Activated CD4-positive, alpha-beta T cell treated with anti-CD3 and anti-CD28 coated beads, Interleukin-2, amount 50 U/mL, for 4 hours (primary cell): ENCODE results near the gene AHRR.
"Not testable (repeated sequence)": the region's sequence is repeated elsewhere in the genome, so short reads cannot be mapped to it uniquely, and the experiment has no call there.

ENCODE experiments used
- DNase-seq, 2 experiments: peaks; one replicate each; pipeline ENCODE4 v3.0.0-alpha.2; 2020

AHRR gene

GRCh38 chr5:380701-381309, 59.3 kb downstream of the AHRR start:
- no peak for DNase-seq

GRCh38 chr5:383066-383465, 61.6 kb downstream of the AHRR start:
- DNase-seq: no peak

GRCh38 chr5:383621-384020, 62.1 kb downstream of the AHRR start:
- DNase-seq: no peak

GRCh38 chr5:384576-384975, 63.1 kb downstream of the AHRR start:
- DNase-seq: not testable (repeated sequence)

DNA sequence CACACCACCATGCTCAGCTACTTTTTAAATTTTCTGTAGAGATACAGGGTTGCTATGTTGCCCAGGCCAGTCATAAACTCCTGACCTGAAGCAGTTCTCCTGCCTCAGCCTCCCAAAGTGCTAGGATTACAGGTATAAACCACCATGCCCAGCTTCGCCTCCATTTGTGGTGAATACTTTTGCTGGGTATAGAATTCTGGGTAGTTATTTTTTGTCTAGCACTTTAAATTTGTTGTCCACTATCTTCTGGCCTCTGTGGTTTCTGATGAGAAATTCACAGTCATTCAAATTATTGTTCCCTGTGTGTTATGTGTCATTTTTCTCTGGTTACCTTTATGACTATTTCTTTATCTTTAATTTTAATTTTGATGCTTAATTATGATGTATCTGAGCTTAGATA, 63.8 kb downstream of the AHRR start:
- DNase-seq: no peak

DNA sequence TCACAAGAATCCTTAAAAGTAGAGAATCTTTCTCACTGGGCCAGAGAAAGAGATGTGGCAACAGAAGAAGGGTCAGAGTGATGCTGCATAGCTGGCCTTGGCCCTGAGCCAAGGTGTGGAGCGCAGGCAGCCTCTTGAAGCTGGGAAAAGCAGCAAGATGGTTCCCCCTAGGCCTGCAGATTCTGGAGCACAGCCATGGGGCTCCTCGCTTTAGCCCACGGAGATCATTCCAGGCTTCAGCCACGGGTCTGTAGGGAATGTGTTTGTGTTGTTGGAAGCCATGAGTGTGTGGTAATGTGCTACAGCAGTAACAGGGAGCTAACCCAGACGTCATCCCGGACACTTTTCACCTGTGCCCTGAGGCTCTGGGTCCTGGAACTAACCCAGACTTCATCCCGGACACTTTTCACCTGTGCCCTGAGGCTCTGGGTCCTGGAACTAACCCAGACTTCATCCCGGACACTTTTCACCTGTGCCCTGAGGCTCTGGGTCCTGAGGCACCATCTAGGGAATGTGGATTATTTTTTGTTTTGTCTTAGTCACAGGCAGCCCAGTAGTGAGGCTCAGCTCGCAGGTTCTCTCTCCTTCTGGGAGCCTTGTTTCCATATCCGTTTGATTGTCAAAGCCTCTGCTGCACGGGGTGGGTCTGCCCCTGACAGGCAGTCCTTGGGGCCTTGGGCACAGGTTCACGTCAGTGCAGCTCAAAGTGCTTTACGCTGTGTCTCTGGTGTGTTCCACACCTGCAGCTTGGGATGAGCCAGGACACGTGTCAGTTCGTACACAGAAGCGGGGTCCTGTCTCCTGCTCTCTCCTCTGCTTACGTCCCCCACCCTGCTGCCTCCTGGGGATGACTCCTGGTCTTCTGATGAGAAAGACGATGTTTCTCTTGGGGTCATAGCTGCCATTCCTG, 65.2 kb downstream of the AHRR start:
- no peak for DNase-seq

DNA sequence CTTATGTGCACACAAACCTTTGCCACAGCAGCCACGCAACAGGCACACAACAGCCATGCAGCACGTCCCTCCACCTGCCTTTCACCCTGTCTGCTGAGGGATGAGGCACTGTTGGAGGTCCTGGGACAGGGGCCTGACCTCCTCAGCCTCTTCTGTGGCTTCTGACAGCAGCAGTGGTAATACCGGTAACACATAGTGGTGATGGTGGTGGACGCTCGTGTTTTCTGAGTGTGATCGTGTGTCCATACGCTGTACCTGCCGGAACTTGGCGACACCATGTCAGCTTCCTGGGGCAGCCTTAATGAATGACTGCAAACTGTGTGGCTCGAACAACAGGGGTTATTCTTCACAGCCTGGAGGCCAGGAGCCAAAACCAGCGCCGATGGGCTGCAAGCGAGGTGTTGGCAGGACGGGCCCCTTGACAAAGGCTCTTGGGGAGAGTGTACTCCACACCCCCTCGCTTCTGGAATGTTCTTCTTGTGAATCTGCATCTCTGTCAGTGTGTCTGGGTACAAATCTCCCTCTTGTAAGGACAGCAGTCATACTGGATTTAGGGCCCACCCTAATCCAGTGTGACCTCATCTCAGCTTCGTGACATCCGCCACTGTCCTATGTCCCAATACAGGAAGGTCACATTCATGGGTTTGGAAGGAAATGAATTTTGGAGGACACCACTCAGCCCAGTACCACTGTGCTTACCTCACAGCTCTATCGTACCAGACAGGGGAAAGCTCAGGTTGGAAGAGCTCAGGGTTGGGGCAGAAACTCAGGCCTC, 66.2 kb downstream of the AHRR start:
- DNase-seq: no peak

DNA sequence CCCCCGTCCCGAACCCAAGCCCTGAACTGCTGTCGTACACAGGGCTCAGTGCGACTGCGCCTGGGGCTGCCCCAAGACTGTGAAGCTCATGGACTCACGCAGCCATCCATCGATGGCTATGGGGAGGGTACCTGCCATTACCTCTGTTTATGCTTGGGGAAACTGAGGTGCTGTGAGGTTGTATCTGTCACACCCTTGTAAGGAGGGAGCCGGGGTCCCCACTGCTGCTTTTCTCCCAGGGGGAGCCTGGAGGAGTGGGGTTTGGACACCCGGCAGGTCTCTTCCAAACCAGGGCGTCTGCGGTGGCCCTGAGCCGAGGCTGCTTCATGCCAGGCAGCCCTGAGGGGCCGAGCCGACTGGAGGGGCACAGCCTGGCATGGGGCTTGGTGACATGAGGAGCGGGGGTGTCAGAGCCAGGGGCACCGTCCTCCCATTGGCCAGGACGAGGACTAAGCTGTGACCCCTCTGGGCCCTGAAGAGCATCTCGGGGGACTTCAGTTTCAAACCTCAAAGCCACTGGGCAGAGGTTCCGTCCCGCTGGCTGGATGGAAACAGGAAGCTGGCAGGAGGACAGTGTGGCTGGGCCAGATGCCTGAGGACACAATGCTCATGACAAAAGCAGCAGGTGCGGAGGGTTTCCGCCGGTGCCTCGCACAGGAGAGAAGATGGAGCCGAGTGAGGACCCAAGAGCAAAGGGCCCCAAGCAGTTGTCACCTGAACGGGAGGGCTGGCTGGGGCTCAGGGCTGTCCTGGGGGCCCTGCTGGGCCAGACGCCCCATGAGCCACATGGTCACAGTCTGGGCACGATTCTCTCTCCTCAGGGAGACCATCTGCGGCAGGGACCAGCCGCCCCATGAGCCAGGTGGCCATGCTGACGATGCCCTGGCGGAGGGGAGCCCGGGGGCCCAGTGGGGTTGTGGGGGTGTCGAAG, 67.0 kb downstream of the AHRR start:
- no peak for DNase-seq

DNA sequence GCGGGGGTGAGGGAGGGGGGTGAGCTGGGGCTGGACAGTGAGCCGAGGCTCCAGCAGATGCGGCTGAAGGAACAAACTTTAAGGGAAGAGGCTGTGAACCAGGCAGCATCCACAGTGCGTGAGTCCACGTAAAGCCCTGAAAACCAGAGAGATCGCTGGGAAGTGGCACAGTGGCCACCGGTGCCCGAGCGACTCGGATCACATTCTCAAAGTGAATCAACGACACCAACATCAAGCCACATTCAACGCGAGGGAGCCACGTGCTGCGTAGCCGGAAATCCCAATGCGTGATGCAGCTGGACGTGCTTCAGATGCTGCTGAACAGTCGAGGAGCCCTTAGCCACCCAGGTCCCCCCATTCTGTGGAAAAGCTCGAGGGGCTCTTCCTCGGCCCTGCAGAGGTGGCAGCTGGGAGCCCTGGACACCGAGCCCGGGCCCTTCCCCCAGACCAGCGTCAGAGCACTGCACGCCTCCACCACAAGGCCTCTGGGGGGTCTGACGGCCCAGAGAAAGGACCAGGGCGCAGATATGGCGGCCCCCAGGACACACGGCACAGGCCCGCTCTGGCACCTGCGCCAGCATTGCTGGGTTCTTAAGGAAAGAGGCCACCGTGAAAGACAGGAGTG, 67.8 kb downstream of the AHRR start:
- no peak for DNase-seq

DNA sequence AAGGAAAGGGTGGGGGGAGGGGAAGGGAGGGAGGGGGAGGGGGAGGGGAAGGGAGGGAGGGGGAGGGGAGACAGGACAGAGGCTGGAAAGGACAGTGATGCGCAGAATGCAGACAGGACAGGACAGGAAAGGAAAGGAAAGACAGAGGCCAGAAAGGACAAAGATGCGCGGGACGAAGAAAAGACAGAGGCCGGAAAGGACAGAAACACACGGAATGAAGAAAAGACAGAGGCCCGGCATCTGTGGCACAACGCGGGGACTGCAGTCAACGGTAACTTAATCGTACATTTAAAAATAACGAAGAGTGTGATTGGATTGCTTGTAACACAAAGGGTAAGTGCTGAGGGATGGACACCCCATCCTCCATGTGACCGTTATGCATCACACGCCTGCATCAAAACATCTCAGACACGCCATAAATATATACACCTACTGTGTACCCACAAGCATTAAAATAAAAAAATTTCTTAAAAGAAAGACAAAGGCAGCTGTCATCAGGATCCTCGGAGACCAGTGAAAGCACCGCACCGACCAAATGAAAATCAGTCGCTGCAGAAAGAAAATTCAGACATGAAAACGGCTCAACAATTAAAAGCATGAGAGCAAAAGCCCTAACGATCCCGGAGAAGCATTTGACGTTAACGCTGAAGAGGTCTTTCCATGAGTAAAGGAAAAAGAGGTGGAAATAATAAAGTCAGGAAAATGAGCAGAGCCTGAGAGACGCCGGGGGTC, 68.5 kb downstream of the AHRR start:
- no peak for DNase-seq

GRCh38 chr5:390623-391491, 69.3 kb downstream of the AHRR start:
- no peak for DNase-seq

- DNase-seq: peak; percentile 58 to 69
Measured at GRCh38 chr5:392431-392988, 71.0 kb downstream of the AHRR start.

- no peak for DNase-seq
Measured at GRCh38 chr5:393846-394275, 72.3 kb downstream of the AHRR start.

DNA sequence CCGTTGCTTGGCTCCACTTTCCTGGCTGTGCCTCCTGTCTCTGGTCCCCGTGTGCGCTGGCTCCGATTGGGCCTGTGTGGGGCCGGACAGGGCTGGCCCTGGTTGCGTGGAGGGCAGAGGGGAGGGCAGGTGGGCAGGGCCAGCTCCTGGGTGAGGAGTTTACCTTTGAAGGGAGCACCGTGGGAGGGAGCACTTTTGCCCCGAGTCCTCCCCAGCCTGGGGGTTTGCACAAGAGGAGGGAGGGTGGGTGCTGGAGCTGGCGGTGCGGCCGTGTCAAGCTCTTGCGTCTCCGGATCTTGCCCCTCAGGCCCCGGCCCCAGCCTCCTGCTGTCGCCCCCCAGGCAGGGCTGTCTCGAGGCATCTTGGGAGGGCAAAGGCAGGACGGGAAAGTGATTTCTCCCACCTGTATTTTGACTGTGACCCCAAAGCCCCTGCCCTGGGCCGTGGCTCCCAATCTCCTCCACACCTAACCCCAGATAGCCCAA, 73.2 kb downstream of the AHRR start:
- no peak for DNase-seq

- no peak for DNase-seq
Measured at GRCh38 chr5:395156-395920, 73.8 kb downstream of the AHRR start.

- no peak for DNase-seq
Measured at GRCh38 chr5:395921-396530, 74.5 kb downstream of the AHRR start.

GRCh38 chr5:396531-396961, 75.0 kb downstream of the AHRR start:
- no peak for DNase-seq

DNA sequence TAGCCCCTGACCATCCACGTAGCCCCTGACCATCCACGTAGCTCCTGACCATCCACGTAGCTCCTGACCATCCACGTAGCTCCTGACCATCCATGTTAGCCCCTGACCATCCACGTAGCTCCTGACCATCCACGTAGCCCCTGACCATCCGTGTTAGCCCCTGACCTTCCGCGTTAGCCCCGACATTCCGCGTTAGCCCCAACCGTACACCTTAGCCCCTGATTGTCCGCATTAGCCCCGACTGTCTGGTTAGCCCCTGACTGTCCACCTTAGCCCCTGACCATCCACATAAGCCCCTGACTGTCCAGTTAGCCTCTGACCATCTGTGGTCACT, 76.6 kb downstream of the AHRR start:
- DNase-seq: not testable (repeated sequence)
